PFSK-1 (cell line): Measurements from ENCODE around the gene DUSP8.

Experiments
- FOXP2 ChIP-seq: optimal IDR thresholded peaks from 2 replicates; pipeline ENCODE3; 2011; ENCODE audit warnings: borderline replicate concordance, control low read depth, inconsistent platforms; ENCODE audit not compliant: insufficient read depth; ENCODE audit errors: extremely low read length, extremely low read depth
- POLR2AphosphoS5 ChIP-seq: IDR thresholded peaks from 2 replicates; pipeline ENCODE4 v1.6.1; 2012; ENCODE audit warnings: low read depth, mild to moderate bottlenecking, control low read depth, low read length, moderate library complexity
- SIN3A ChIP-seq: IDR thresholded peaks from 2 replicates; pipeline ENCODE4 v1.6.1; 2012; ENCODE audit warnings: mild to moderate bottlenecking, low read length, moderate library complexity, borderline replicate concordance; ENCODE audit not compliant: insufficient read depth
- TAF1 ChIP-seq: IDR thresholded peaks from 2 replicates; pipeline ENCODE4 v1.6.1; 2012; ENCODE audit warnings: low read length, control low read depth, borderline replicate concordance; ENCODE audit not compliant: insufficient read depth
- TF ChIP-seq, protein P1 (sequence below), 2 experiments: IDR thresholded peaks; 2 replicates each; pipeline versions ENCODE4 v1.6.1 to v1.8.0; 2011 to 2012; ENCODE audit warnings: low read depth in 2 of 2, low read length in 2 of 2, control low read depth in 1 of 2, inconsistent platforms in 1 of 2, mild to moderate bottlenecking in 1 of 2, moderate library complexity in 1 of 2; ENCODE audit not compliant: insufficient read depth in 1 of 2

DUSP8 gene

DNA sequence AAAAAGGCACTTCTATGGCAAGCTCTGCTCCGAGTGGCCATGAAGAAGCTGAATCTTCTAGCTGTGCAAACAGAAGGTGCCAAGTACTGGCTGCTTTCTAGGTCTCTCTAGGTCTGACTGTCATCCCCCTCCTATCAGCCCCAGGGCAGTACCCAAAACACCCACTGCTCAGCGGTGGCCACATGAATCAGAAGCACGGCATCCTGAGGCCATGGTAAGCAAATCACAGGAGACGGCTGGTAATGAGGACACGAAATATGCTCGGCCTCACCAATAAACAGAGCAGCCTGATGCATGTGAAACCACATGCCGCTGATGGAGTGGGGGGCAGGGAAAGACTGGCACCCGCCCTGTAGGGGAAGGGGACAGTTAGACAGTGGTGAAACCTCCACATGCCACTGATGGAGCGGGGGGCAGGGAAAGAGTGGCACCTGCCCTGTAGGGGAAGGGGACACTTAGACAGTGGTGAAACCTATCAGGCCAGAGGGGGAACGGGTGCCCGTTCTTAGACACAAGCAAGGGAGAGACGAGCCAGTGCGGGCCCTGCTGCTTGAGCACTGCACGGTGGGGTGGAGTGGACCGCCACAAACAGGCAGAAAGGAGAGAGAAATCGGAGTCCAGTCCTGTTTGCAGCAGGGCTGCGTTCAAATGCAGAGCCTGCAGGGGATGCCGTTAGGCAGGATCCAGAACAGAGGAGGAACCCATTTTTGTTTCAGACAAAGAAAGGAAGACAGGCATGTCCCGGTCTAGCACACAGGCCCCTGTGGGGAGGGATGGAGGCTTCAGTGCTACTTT, 55.6 kb downstream of the DUSP8 start:
- TF ChIP-seq SIN3A (no peak), POLR2AphosphoS5 (no peak), TAF1 (no peak), FOXP2 (no peak)
- TF ChIP-seq, protein P1, sequence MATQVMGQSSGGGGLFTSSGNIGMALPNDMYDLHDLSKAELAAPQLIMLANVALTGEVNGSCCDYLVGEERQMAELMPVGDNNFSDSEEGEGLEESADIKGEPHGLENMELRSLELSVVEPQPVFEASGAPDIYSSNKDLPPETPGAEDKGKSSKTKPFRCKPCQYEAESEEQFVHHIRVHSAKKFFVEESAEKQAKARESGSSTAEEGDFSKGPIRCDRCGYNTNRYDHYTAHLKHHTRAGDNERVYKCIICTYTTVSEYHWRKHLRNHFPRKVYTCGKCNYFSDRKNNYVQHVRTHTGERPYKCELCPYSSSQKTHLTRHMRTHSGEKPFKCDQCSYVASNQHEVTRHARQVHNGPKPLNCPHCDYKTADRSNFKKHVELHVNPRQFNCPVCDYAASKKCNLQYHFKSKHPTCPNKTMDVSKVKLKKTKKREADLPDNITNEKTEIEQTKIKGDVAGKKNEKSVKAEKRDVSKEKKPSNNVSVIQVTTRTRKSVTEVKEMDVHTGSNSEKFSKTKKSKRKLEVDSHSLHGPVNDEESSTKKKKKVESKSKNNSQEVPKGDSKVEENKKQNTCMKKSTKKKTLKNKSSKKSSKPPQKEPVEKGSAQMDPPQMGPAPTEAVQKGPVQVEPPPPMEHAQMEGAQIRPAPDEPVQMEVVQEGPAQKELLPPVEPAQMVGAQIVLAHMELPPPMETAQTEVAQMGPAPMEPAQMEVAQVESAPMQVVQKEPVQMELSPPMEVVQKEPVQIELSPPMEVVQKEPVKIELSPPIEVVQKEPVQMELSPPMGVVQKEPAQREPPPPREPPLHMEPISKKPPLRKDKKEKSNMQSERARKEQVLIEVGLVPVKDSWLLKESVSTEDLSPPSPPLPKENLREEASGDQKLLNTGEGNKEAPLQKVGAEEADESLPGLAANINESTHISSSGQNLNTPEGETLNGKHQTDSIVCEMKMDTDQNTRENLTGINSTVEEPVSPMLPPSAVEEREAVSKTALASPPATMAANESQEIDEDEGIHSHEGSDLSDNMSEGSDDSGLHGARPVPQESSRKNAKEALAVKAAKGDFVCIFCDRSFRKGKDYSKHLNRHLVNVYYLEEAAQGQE (IDR thresholded peaks at IDR 0.05; ENCODE audit: insufficient read depth in 1 of 2, low read depth in 2 of 2, low read length in 2 of 2): no peak

DNA sequence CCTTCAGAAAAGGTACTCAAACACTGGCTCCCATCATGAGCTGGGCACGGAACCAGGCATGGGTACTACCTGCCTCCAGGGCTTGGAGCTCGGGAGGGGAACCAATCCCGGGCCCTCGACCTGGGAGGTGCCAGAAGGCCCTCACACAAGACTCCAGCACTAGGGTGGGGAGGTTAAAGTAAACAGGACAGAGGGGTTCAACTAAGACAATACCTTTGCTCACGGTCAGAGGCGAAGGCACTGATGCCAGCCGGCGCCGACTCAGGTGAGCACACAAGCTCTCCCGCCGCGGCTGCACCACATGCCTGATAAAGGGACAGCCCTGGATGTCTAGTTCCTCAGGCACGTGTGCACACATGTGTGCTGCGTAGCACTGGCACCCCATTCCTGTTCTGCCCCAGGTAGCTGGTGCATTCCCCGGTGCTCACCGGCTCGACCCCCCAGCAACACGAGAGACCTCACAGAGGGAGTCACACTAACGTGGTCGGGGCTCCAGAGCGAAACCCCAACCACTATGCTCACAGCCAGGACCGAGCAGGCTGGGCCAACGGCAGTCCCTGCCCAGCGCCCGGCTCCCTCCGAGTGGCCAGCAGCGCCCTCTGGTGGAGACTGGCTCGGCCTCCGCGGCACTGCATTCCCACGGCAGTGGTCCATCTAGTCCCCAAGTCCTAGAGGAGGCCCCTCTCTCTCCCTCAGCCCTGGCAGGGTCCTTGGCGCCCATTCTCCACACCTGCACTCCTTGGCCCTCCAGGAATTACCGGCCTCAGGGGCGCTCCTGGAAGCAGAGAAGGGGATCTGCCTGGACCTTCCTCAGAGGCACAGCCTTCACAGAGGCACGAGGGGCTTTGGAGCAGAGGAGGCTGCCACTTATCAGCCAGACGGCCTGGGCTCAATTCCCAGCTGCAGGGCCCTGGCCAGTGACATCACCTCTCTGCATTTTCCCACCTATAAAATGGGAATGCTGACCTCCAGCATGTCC, 56.7 kb downstream of the DUSP8 start:
- TF ChIP-seq TAF1 (no peak), FOXP2 (peak; percentile 73), SIN3A (no peak), POLR2AphosphoS5 (no peak)
- TF ChIP-seq, protein P1 (IDR thresholded peaks at IDR 0.05; ENCODE audit: insufficient read depth in 1 of 2, low read depth in 2 of 2, low read length in 2 of 2): no peak

DNA sequence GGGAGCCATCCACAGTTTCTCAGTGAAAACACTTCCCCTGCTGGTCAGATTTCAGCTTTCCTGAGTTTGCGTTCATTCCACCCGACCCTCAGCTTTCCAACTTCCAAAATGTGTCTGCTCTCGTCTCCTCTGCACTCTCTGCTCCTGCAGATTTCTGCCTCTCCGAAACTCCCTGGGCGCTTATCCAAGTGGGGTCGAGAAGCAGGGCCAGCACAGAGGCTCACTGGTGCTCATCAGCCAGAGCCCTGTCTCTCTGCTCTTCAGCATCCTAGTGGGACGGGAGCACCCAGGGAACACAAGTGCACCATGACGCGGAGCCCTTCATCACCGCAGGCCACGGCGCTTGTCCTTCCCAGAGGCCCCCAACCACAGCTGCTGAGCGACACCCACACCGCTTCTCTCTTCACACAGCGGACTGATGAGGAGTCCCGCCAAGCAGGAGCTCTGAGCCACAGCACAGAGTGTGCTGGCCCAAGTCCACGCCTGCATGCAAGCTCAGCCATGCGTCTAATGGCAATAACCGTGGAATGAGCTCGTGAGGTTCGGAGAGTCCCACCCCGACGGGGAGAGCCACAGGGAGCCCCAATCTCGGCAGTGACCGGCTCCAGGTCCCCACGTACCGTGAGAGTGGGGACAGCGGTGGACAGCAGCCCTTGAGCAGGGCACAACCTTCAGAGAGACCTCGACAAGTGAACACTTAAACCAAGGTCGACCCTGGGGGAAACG, 57.6 kb downstream of the DUSP8 start:
- no peak for TF ChIP-seq TAF1
- TF ChIP-seq FOXP2: no peak
- TF ChIP-seq, protein P1 (IDR thresholded peaks at IDR 0.05; ENCODE audit: insufficient read depth in 1 of 2, low read depth in 2 of 2, low read length in 2 of 2): no peak
- no peak for TF ChIP-seq SIN3A
- TF ChIP-seq POLR2AphosphoS5: no peak

DNA sequence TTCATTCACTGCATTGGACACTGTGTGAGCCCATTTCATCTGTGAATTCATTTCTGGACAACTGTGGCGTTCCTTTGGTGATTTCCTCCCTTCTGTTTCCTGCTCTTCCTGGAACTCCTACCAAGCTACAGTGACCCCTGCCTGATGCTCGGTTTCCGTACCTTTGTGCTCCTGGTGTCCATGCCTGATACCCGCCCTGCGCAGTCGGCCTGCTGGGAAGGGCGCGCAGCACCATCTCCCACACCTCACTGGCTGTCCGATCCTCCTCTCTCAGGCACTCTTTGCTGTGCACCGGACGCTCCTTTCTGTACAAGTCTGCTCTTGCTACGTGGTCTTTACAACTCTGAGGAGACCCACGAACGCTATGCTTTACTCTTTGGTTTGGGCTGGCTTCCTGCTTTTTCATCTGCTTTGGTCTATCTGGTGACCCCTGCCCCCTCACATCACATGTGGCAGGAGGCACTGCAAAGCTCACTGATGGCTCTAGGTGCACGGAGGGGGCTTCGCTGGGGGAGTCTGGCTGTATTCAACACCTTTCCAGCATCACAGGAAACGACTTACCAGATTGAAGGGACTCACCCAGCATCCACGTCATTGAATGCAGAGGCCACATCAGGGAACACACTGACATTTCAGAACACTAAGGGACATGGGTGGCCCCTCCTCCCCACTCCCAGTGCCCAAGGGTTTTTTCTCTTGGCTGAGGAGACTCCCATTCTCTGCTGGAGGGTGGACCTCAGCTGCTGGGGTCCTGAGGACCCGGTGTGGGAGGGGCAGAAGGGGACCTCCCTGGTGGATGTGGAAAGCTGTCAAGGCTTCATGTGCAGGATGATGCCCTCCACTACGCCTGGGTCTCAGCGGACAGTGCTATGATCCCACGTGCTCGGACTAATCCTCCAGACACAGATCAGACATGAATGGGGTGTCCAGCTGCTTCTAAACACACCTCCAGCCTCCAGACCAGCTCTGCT, 58.5 kb downstream of the DUSP8 start:
- no peak for TF ChIP-seq FOXP2
- TF ChIP-seq, protein P1 (IDR thresholded peaks at IDR 0.05; ENCODE audit: insufficient read depth in 1 of 2, low read depth in 2 of 2, low read length in 2 of 2): no peak
- no peak for TF ChIP-seq SIN3A
- TF ChIP-seq TAF1: no peak
- no peak for TF ChIP-seq POLR2AphosphoS5
